Suprapubic skin (tissue), 4 donors: ENCODE data around the gene EEF2K. TPM values are rescaled to one million over a fixed set of nuclear protein-coding genes. Genes with fewer than 3 reads are reported as not detected.

ENCODE experiments used
- DNase-seq, 2 donors: peaks; one replicate each; pipeline ENCODE4 v3.0.0-alpha.2; 2019; ENCODE audit warnings: low spot score in 2 of 2
- H3K27ac ChIP-seq: fragments of 200-600 bp; sonication (generic); one replicate; pipeline ENCODE4 v1.5.1; 2019
- H3K27me3 ChIP-seq: fragments of 200-600 bp; sonication (generic); one replicate; pipeline ENCODE4 v1.5.1; 2019
- H3K36me3 ChIP-seq: fragments of 200-600 bp; sonication (generic); one replicate; pipeline ENCODE4 v1.5.1; 2019
- H3K4me1 ChIP-seq: fragments of 200-600 bp; sonication (generic); one replicate; pipeline ENCODE4 v1.5.1; 2019
- H3K4me3 ChIP-seq: fragments of 200-600 bp; sonication (generic); one replicate; pipeline ENCODE4 v1.5.1; 2019; ENCODE audit warnings: mild to moderate bottlenecking
- H3K9me3 ChIP-seq: fragments of 200-600 bp; sonication (generic); one replicate; pipeline ENCODE4 v1.5.1; 2019
- CTCF ChIP-seq, 2 donors: fragments of 200-600 bp in 1 of 2; fragments of 450-650 bp in 1 of 2; sonication (generic) in 1 of 2; IDR thresholded peaks; one replicate each; pipeline ENCODE4 v1.5.1; 2016 to 2019; ENCODE audit warnings: antibody characterized with exemption in 2 of 2, mild to moderate bottlenecking in 1 of 2, moderate library complexity in 1 of 2
- EP300 ChIP-seq: sonication (generic); formaldehyde crosslinking; IDR thresholded peaks from one replicate; pipeline ENCODE4 v1.6.1; 2017; ENCODE audit warnings: antibody characterized with exemption
- POLR2A ChIP-seq, 2 donors: fragments of 450-650 bp; IDR thresholded peaks; one replicate each; pipeline ENCODE4 v1.6.1; 2017; ENCODE audit warnings: antibody characterized with exemption in 2 of 2, mild to moderate bottlenecking in 2 of 2, moderate library complexity in 2 of 2
- POLR2AphosphoS5 ChIP-seq, 3 donors: sonication (generic); formaldehyde crosslinking; IDR thresholded peaks; one replicate each; pipeline ENCODE4 v1.6.1; 2017; ENCODE audit warnings: antibody characterized with exemption in 3 of 3
- WGBS: methylation state at CpG from one replicate; pipeline ENCODE4 v1.1.5; 2018; 5-methylcytosine and 5-hydroxymethylcytosine counted together
- total RNA-seq, 4 donors: library from RNA; depleted of rRNA; stranded (reverse); fragments of >200 nt; gene quantifications; one replicate each; pipeline ENCODE4 v1.1.0, GENCODE V29; 2016

EEF2K gene
- total RNA-seq, 4 donors from 2014 or later: 50.9 to 194 (median 73.8) TPM

GRCh38 chr16:22206842-22207714 lies 1.0 kb downstream of the EEF2K start:
- TF ChIP-seq POLR2A (IDR thresholded peaks at IDR 0.05) (no peak), POLR2AphosphoS5 (IDR thresholded peaks at IDR 0.05) (peak in 2 of 3 donors; percentile 30 to 74)
- peaks cover 67% of the 10 kb centered on the region for H3K4me1 ChIP-seq

GRCh38 chr16:22207715-22208360 lies 1.8 kb downstream of the EEF2K start:
- Histone ChIP-seq H3K4me3 (peak overlapping the region; percentile 100), H3K9me3 (no peaks in the 10 kb centered on the region), H3K27ac (peak overlapping the region; percentile 99), H3K27me3 (no peaks in the 10 kb centered on the region), H3K4me1 (peaks cover 74% of the 10 kb centered on the region), H3K36me3 (no peaks in the 10 kb centered on the region)
- no peak for DNase-seq
- WGBS: 50% methylated on average over 10 of the region's 10 CpGs
- no peak for TF ChIP-seq POLR2A (IDR thresholded peaks at IDR 0.05)
- no peak for TF ChIP-seq CTCF (IDR thresholded peaks at IDR 0.05)
- no peak for TF ChIP-seq EP300
- no peak for TF ChIP-seq POLR2AphosphoS5 (IDR thresholded peaks at IDR 0.05)

More at GRCh38 chr16:22206842-22207714, 1.0 kb downstream of the EEF2K start:
- WGBS: 7% methylated on average over 14 of the region's 35 CpGs
- Histone ChIP-seq H3K4me3 (peak overlapping the region; percentile 100), H3K36me3 (no peaks in the 10 kb centered on the region), H3K9me3 (no peaks in the 10 kb centered on the region), H3K27me3 (no peaks in the 10 kb centered on the region), H3K27ac (peak overlapping the region; percentile 99)
- DNase-seq: peak; percentile 94 to 95

- 59% methylated on average over 6 of the region's 6 CpGs for WGBS
- no peaks in the 10 kb centered on the region for H3K27me3 ChIP-seq
- no peak overlapping the region for H3K4me3 ChIP-seq
- H3K27ac ChIP-seq: peak overlapping the region; percentile 20
- H3K9me3 ChIP-seq: no peaks in the 10 kb centered on the region
- H3K36me3 ChIP-seq: peaks cover 3% of the 10 kb centered on the region
- H3K4me1 ChIP-seq: peaks cover 67% of the 10 kb centered on the region
- DNase-seq: no peak
- TF ChIP-seq POLR2AphosphoS5 (IDR thresholded peaks at IDR 0.05): no peak
- no peak for TF ChIP-seq POLR2A (IDR thresholded peaks at IDR 0.05)
- TF ChIP-seq EP300: no peak
- no peak for TF ChIP-seq CTCF (IDR thresholded peaks at IDR 0.05)
Measured at GRCh38 chr16:22210285-22210684, 4.2 kb downstream of the EEF2K start.

- H3K27ac ChIP-seq: peak overlapping the region; percentile 16
- H3K4me3 ChIP-seq: no peak overlapping the region
- peaks cover 67% of the 10 kb centered on the region for H3K4me1 ChIP-seq
- DNase-seq: no peak
- no peaks in the 10 kb centered on the region for H3K9me3 ChIP-seq
- no peak for TF ChIP-seq EP300
- no peak for TF ChIP-seq CTCF (IDR thresholded peaks at IDR 0.05)
- TF ChIP-seq POLR2A (IDR thresholded peaks at IDR 0.05): no peak
- no peak for TF ChIP-seq POLR2AphosphoS5 (IDR thresholded peaks at IDR 0.05)
- no peaks in the 10 kb centered on the region for H3K27me3 ChIP-seq
- H3K36me3 ChIP-seq: peaks cover 3% of the 10 kb centered on the region
- 84% methylated on average over 2 of the region's 2 CpGs for WGBS
Measured at GRCh38 chr16:22210854-22211253, 4.8 kb downstream of the EEF2K start.

- peaks cover 68% of the 10 kb centered on the region for H3K4me1 ChIP-seq
- no peaks in the 10 kb centered on the region for H3K9me3 ChIP-seq
- H3K36me3 ChIP-seq: peaks cover 3% of the 10 kb centered on the region
- H3K27me3 ChIP-seq: no peaks in the 10 kb centered on the region
- 69% methylated on average over 4 of the region's 4 CpGs for WGBS
- no peak overlapping the region for H3K4me3 ChIP-seq
- no peak overlapping the region for H3K27ac ChIP-seq
- DNase-seq: no peak
- TF ChIP-seq EP300 (no peak), CTCF (IDR thresholded peaks at IDR 0.05) (no peak), POLR2AphosphoS5 (IDR thresholded peaks at IDR 0.05) (no peak), POLR2A (IDR thresholded peaks at IDR 0.05) (no peak)
Measured at GRCh38 chr16:22213236-22213635, 7.2 kb downstream of the EEF2K start.
